ENCODE measurements around the gene PHACTR3. TPM values are rescaled to one million over a fixed set of nuclear protein-coding genes. Genes with fewer than 3 reads are reported as not detected.

PHACTR3 gene
- total and polyA plus RNA-seq, 2 of the 8 experiments (the other 6 are each of a cell fraction or from before 2014, with no cell fraction given): 0.05 to 0.13 TPM

DNA sequence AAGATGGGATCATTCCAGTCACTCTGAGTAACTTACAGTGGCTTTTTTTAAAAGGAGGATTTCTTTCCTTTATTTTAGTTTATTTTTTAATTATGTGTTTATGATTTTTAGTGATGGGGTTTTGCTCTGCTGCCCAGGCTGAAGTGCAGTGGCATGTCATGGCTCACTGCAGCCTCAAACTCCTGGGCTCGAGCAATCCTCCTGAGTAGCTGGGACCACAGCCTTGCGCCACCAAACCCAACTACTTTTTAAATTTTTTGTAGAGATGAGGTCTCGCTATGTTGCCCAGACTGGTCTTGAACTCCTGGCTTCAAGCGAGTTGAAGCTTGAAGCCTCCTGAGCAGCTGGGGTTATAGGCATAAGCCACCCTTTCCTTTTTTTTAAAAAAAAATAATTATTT lies 31.8 kb upstream of the PHACTR3 start:
- Histone ChIP-seq H3K4me2 (ENCODE audit: insufficient read depth in 1 of 2, low read depth in 2 of 2, low read length in 2 of 2) (no peak overlapping the region), H2BK20ac (ENCODE audit: low read length) (no peak overlapping the region), H2BK5ac (ENCODE audit: low read depth, low read length) (no peak overlapping the region), H4K91ac (replicated peaks; ENCODE audit: insufficient read length, low read length) (no peak overlapping the region), H3K56ac (replicated peaks; ENCODE audit: insufficient read length, low read depth, low read length) (no peak overlapping the region), H3K27ac (ENCODE audit: low read depth, low read length) (no peak overlapping the region), H2AK5ac (ENCODE audit: low read depth, low read length) (no peak overlapping the region), H3K23me2 (ENCODE audit: low read depth, low read length) (peaks cover 5% of the 10 kb centered on the region; the same call in 1 of the 2 replicates), H2BK120ac (replicated peaks; ENCODE audit: low read depth, low read length) (no peak overlapping the region), H3K9ac (replicated peaks in 1 of 4; ENCODE audit: extremely low read depth in 1 of 4, low read depth in 3 of 4, low read length in 3 of 4) (no peak overlapping the region), H4K5ac (ENCODE audit: insufficient read length, low read depth, low read length) (no peak overlapping the region), H3K4ac (replicated peaks; ENCODE audit: insufficient read length, low read depth, low read length) (no peak overlapping the region), H3K4me1 (replicated peaks in 1 of 4; ENCODE audit: control insufficient read depth in 3 of 4, insufficient read depth in 4 of 4, low read length in 3 of 4) (peaks cover 0 to 4% (median 1%) of the 10 kb centered on the region in 4 experiments; a peak in 1 of 7 replicates), H2AFZ (ENCODE audit: low read length) (no peak overlapping the region), H3K36me3 (ENCODE audit: control insufficient read depth in 2 of 4, insufficient read depth in 4 of 4, low read length in 3 of 4) (no peaks in the 10 kb centered on the region), H3K79me2 (ENCODE audit: control insufficient read depth in 1 of 2, insufficient read depth in 2 of 2, low read length in 2 of 2) (no peaks in the 10 kb centered on the region), H3K18ac (ENCODE audit: extremely low read depth, low read length) (no peak overlapping the region), H4K20me1 (replicated peaks in 1 of 2; ENCODE audit: control insufficient read depth in 1 of 2, insufficient read depth in 2 of 2, low read length in 2 of 2) (peaks cover 0 to 3% of the 10 kb centered on the region in 2 experiments), H4K8ac (ENCODE audit: extremely low read depth, insufficient read depth, low read length) (no peak overlapping the region), H3K23ac (ENCODE audit: insufficient read length) (no peak overlapping the region), H3K14ac (ENCODE audit: insufficient read length) (no peak overlapping the region), H3K9me3 (ENCODE audit: insufficient read depth in 2 of 2, low read depth in 1 of 2, low read length in 1 of 2) (peaks cover 11 to 60% of the 10 kb centered on the region in 2 experiments; a peak in 3 of 4 replicates), H2BK12ac (ENCODE audit: low read depth, low read length) (no peak overlapping the region), H3K79me1 (ENCODE audit: low read depth, low read length) (no peaks in the 10 kb centered on the region), H3K27me3 (replicated peaks in 1 of 4; ENCODE audit: control insufficient read depth in 3 of 4, extremely low read depth in 1 of 4, insufficient read depth in 3 of 4, low read length in 3 of 4) (peaks cover 10 to 31% (median 24%) of the 10 kb centered on the region in 4 experiments), H2BK15ac (ENCODE audit: low read length) (no peak overlapping the region), H3K4me3 (ENCODE audit: extremely low read depth in 1 of 4, insufficient read depth in 2 of 4, low read depth in 3 of 4, low read length in 4 of 4) (no peak overlapping the region)
- TF ChIP-seq TAF7 (optimal IDR thresholded peaks at IDR 0.05; ENCODE audit: borderline replicate concordance, low read depth, low read length) (no peak), TCF12 (IDR thresholded peaks at IDR 0.05; ENCODE audit: low read depth, low read length) (no peak), JUN (IDR thresholded peaks at IDR 0.05; ENCODE audit: low read depth, low read length) (no peak), PHF8 (conservative IDR thresholded peaks at IDR 0.05; ENCODE audit: low read depth, low read length) (no peak), NRF1 (IDR thresholded peaks at IDR 0.05; ENCODE audit: low read depth, low read length) (no peak)
- TF ChIP-seq, protein P1, sequence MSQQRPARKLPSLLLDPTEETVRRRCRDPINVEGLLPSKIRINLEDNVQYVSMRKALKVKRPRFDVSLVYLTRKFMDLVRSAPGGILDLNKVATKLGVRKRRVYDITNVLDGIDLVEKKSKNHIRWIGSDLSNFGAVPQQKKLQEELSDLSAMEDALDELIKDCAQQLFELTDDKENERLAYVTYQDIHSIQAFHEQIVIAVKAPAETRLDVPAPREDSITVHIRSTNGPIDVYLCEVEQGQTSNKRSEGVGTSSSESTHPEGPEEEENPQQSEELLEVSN (IDR thresholded peaks at IDR 0.05): no peak
- ChIA-PET POLR2A (ENCODE audit: partially characterized antibody) (no interaction called here), CTCF (ENCODE audit: partially characterized antibody) (interaction anchor here (0.9 kb wide), 1 partner anchor 9 kb away, joined by 3 read pairs; no protein-coding TSS in a partner anchor)
- FAIRE-seq: no peak
- 70% methylated on average over 4 of the region's 4 CpGs; no CpG with 5 or more reads in 1 of the 2 experiments for WGBS, 2 experiments (ENCODE audit: extremely low coverage in 1 of 2, insufficient coverage in 1 of 2, insufficient read length in 1 of 2, insufficient replicate concordance in 2 of 2, low coverage in 1 of 2, low lambda C conversion rate in 2 of 2, missing lambda C conversion rate in 1 of 2)
- no peak for DNase-seq (ENCODE audit: low read depth in 1 of 2, low spot score in 2 of 2)
